HG03159 (cell line): ENCODE results near the gene SNX33.
"Not testable (repeated sequence)": the region's sequence is repeated elsewhere in the genome, so short reads cannot be mapped to it uniquely, and the experiment has no call there.

ENCODE experiments used
- ATAC-seq: cut with Tn5 transposase; IDR thresholded peaks from one replicate; pipeline ENCODE4 v1.9.1; 2021; ENCODE audit warnings: mild to moderate bottlenecking, moderate library complexity; ENCODE audit not compliant: unreplicated experiment

The SNX33 gene

GRCh38 chr15:75647370-75648155 lies at the start of gene SNX33:
Gene SNX33 (plus strand): TSS chr15:75647912. CDS start chr15:75649103, 1,191 bp downstream.
- ATAC-seq, result no peak

GRCh38 chr15:75598361-75598760 lies 49.4 kb upstream of the SNX33 start:
- ATAC-seq, result no peak

- no peak for ATAC-seq
These were observed 48.3 kb upstream of the SNX33 start for GRCh38 chr15:75599401-75599800.

- no peak for ATAC-seq
These were observed 41.7 kb upstream of the SNX33 start for GRCh38 chr15:75606026-75606425.

GRCh38 chr15:75606711-75607699 lies 40.7 kb upstream of the SNX33 start:
- ATAC-seq, result no peak

GRCh38 chr15:75616766-75617165 lies 30.9 kb upstream of the SNX33 start:
- ATAC-seq, result no peak

GRCh38 chr15:75620058-75620820 lies 27.5 kb upstream of the SNX33 start:
- no peak for ATAC-seq

GRCh38 chr15:75620841-75621391 lies 26.8 kb upstream of the SNX33 start:
- no peak for ATAC-seq

GRCh38 chr15:75622505-75622904 lies 25.2 kb upstream of the SNX33 start:
- no peak for ATAC-seq

- peak; percentile 78 for ATAC-seq
These were observed 22.0 kb upstream of the SNX33 start, which contains the start of gene SNUPN for GRCh38 chr15:75625542-75626347. Gene SNUPN (minus strand): TSS chr15:75625725. CDS start chr15:75621051, 4,674 bp downstream.

GRCh38 chr15:75631935-75632334 lies 15.8 kb upstream of the SNX33 start:
- no peak for ATAC-seq

GRCh38 chr15:75633922-75634321 lies 13.8 kb upstream of the SNX33 start:
- not testable (repeated sequence) for ATAC-seq

GRCh38 chr15:75636026-75636425 lies 11.7 kb upstream of the SNX33 start:
- ATAC-seq, result no peak

- ATAC-seq, result no peak
These were observed 10.3 kb upstream of the SNX33 start for GRCh38 chr15:75637245-75638009.

GRCh38 chr15:75639191-75639708 lies 8.5 kb upstream of the SNX33 start:
- no peak for ATAC-seq

GRCh38 chr15:75639709-75640482 lies 7.8 kb upstream of the SNX33 start, which contains the start of gene IMP3:
Gene IMP3 (minus strand): TSS chr15:75640224. CDS start chr15:75640168, 56 bp downstream.
- peak; percentile 91 for ATAC-seq

GRCh38 chr15:75640483-75641178 lies 7.1 kb upstream of the SNX33 start:
- ATAC-seq, result peak; percentile 32
